Esophagus squamous epithelium (tissue), 5 donors: Measurements from ENCODE around the gene TRIM41. TPM values are rescaled to one million over a fixed set of nuclear protein-coding genes. Genes with fewer than 3 reads are reported as not detected.
A peak's percentile ranks its signal among the peaks of the same experiment; 100 is the strongest.

ENCODE experiments used
- DNase-seq: peaks from one replicate; lab custom pipeline; 2025; lab: John Stamatoyannopoulos, UW
- H3K27ac ChIP-seq, 4 donors: fragments of 200-600 bp; sonication (generic); one replicate each; pipeline ENCODE4 v1.5.1; 2016 to 2019; ENCODE audit warnings: mild to moderate bottlenecking in 1 of 4
- H3K27me3 ChIP-seq, 4 donors: fragments of 200-600 bp; sonication (generic); 1 replicate in 3 of 4; 2 replicates in 1 of 4; pipeline versions ENCODE4 v1.5.1 to v1.6.0; 2017 to 2021; ENCODE audit warnings: antibody characterized with exemption in 1 of 4
- H3K36me3 ChIP-seq, 3 donors: fragments of 200-600 bp; sonication (generic); one replicate each; pipeline ENCODE4 v1.5.1; 2016 to 2019
- H3K4me1 ChIP-seq, 3 donors: fragments of 200-600 bp; sonication (generic); one replicate each; pipeline ENCODE4 v1.5.1; 2017 to 2019
- H3K4me3 ChIP-seq, 4 donors: fragments of 200-600 bp; sonication (generic); 1 replicate in 3 of 4; 2 replicates in 1 of 4; pipeline ENCODE4 v1.5.1; 2016 to 2019; ENCODE audit warnings: mild to moderate bottlenecking in 2 of 4, moderate library complexity in 1 of 4
- H3K9me3 ChIP-seq, 3 donors: fragments of 200-600 bp; sonication (generic); one replicate each; pipeline ENCODE4 v1.5.1; 2016 to 2019
- POLR2A ChIP-seq, 4 donors: fragments of 450-650 bp; IDR thresholded peaks; one replicate each; pipeline ENCODE4 v1.6.1; 2017; ENCODE audit warnings: antibody characterized with exemption in 4 of 4, mild to moderate bottlenecking in 4 of 4, moderate library complexity in 3 of 4
- WGBS, 2 donors: methylation state at CpG; one replicate each; pipeline ENCODE4 v1.1.5; 2018; 5-methylcytosine and 5-hydroxymethylcytosine counted together
- intact Hi-C: fragments of 100-400 bp; cut with DNase I; formaldehyde crosslinking; loops from one replicate; pipeline ENCODE4 v1.15.0; 2022
- total RNA-seq, 4 donors: library from RNA; depleted of rRNA; stranded (reverse); fragments of >200 nt; gene quantifications; one replicate each; pipeline ENCODE4 v1.1.0, GENCODE V29; 2016
- TF ChIP-seq, protein P1 (sequence below), 6 experiments: fragments of 450-650 bp in 4 of 6; fragments of 200-600 bp in 2 of 6; sonication (generic) in 2 of 6; IDR thresholded peaks; one replicate each; pipeline ENCODE4 v1.5.1; 2016 to 2019; ENCODE audit warnings: antibody characterized with exemption in 6 of 6, mild to moderate bottlenecking in 4 of 6, moderate library complexity in 4 of 6
- donor health status: DM: yes; HTN: yes; CAD: no.

Gene TRIM41
- total RNA-seq, 4 donors from 2014 or later: 12.0 to 22.1 (median 13.8) TPM

GRCh38 chr5:181233801-181234454, 10.8 kb downstream of the TRIM41 start:
- Histone ChIP-seq H3K4me3 (no peak overlapping the region), H3K27ac (no peak overlapping the region), H3K27me3 (no peaks in the 10 kb centered on the region), H3K4me1 (peaks cover 0 to 12% (median 0%) of the 10 kb centered on the region in 3 donors), H3K9me3 (no peaks in the 10 kb centered on the region), H3K36me3 (peaks cover 20 to 98% (median 50%) of the 10 kb centered on the region in 3 donors)
- TF ChIP-seq POLR2A (IDR thresholded peaks at IDR 0.05): no peak
- TF ChIP-seq, protein P1, sequence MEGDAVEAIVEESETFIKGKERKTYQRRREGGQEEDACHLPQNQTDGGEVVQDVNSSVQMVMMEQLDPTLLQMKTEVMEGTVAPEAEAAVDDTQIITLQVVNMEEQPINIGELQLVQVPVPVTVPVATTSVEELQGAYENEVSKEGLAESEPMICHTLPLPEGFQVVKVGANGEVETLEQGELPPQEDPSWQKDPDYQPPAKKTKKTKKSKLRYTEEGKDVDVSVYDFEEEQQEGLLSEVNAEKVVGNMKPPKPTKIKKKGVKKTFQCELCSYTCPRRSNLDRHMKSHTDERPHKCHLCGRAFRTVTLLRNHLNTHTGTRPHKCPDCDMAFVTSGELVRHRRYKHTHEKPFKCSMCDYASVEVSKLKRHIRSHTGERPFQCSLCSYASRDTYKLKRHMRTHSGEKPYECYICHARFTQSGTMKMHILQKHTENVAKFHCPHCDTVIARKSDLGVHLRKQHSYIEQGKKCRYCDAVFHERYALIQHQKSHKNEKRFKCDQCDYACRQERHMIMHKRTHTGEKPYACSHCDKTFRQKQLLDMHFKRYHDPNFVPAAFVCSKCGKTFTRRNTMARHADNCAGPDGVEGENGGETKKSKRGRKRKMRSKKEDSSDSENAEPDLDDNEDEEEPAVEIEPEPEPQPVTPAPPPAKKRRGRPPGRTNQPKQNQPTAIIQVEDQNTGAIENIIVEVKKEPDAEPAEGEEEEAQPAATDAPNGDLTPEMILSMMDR (IDR thresholded peaks at IDR 0.05): no peak
- intact Hi-C loops: no loop called here
- WGBS, 2 donors: 87% methylated on average over 3 of the region's 24 CpGs; no CpG with 5 or more reads in 1 of the 2 donors
- DNase-seq: no peak

DNA sequence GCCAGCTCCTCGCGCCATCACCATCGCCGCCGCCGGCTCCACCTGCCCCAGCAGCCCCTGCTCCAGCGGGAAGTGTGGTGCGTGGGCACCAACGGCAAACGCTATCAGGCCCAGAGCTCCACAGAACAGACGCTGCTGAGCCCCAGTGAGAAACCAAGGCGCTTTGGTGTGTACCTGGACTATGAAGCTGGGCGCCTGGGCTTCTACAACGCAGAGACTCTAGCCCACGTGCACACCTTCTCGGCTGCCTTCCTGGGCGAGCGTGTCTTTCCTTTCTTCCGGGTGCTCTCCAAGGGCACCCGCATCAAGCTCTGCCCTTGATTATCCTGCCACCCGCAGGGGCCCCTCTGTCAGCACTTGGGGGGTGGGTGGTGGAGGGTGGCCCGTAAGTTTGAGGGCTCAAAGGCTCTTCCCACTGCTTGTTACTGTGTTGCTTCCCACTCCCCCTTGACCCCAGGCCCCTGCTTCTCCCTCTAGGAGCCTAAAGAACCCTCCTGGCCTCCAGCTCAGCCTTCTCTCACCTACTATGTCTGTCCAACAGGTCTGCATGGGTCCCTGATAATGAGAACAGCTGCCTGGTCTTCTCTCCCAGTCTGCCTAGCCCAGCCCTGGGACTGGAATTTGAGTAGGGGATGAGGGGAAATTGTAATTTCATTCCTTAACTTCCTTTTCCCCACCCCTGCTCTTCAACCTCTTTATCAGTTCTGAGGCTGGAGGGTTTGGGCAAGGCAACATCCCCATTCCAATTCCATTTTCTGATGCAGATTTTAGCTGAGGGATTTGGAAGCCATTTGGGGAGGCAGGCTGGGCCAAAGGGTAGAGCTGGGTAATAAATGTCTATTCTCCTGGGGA, 11.6 kb downstream of the TRIM41 start:
- Histone ChIP-seq H3K9me3 (no peaks in the 10 kb centered on the region), H3K4me3 (no peak overlapping the region), H3K36me3 (peaks cover 27 to 98% (median 57%) of the 10 kb centered on the region in 3 donors), H3K4me1 (peaks cover 0 to 19% (median 0%) of the 10 kb centered on the region in 3 donors), H3K27me3 (no peaks in the 10 kb centered on the region), H3K27ac (peak overlapping the region in 1 of 4 donors; percentile 9)
- no peak for DNase-seq
- intact Hi-C loops: no loop called here
- TF ChIP-seq POLR2A (IDR thresholded peaks at IDR 0.05): no peak
- TF ChIP-seq, protein P1 (IDR thresholded peaks at IDR 0.05): no peak
- WGBS, 2 donors: 77 to 79% methylated on average over 10 to 12 of the region's 22 CpGs

- Histone ChIP-seq H3K4me1 (peaks cover 0 to 24% (median 0%) of the 10 kb centered on the region in 3 donors), H3K27me3 (no peaks in the 10 kb centered on the region), H3K36me3 (peaks cover 32 to 99% (median 63%) of the 10 kb centered on the region in 3 donors), H3K27ac (no peak overlapping the region), H3K4me3 (no peak overlapping the region), H3K9me3 (no peaks in the 10 kb centered on the region)
- no peak for DNase-seq
- TF ChIP-seq, protein P1 (IDR thresholded peaks at IDR 0.05): no peak
- TF ChIP-seq POLR2A (IDR thresholded peaks at IDR 0.05): no peak
- WGBS, 2 donors: 66 to 76% methylated on average over 5 of the region's 5 CpGs
- intact Hi-C loops: no loop called here
Measured at GRCh38 chr5:181235323-181235688, 12.2 kb downstream of the TRIM41 start.

GRCh38 chr5:181235689-181236366, 12.7 kb downstream of the TRIM41 start:
- Histone ChIP-seq H3K9me3 (no peaks in the 10 kb centered on the region), H3K27me3 (no peaks in the 10 kb centered on the region), H3K27ac (no peak overlapping the region), H3K4me1 (peaks cover 0 to 30% (median 4%) of the 10 kb centered on the region in 3 donors), H3K36me3 (peaks cover 36 to 100% (median 68%) of the 10 kb centered on the region in 3 donors), H3K4me3 (no peak overlapping the region)
- 53 to 77% methylated on average over 3 to 5 of the region's 5 CpGs for WGBS, 2 donors
- TF ChIP-seq POLR2A (IDR thresholded peaks at IDR 0.05): no peak
- TF ChIP-seq, protein P1 (IDR thresholded peaks at IDR 0.05): no peak
- intact Hi-C loops: no loop called here
- DNase-seq: no peak
